CD4-positive, alpha-beta T cell treated with Interleukin-17A for 1 hour (primary cell): ENCODE data around the gene ZAP70.

Experiments
- DNase-seq: peaks from one replicate; pipeline ENCODE4 v3.0.0-alpha.2; 2020

The ZAP70 gene

GRCh38 chr2:97755491-97755890 lies 42.1 kb downstream of the ZAP70 start:
- DNase-seq, result no peak

GRCh38 chr2:97757062-97757461 lies 43.7 kb downstream of the ZAP70 start:
- DNase-seq, result no peak

GRCh38 chr2:97758131-97758705 lies 44.8 kb downstream of the ZAP70 start:
- DNase-seq, result no peak

- DNase-seq, result peak; percentile 18
Measured at GRCh38 chr2:97759727-97760407, 46.5 kb downstream of the ZAP70 start.

- DNase-seq, result no peak
Measured at GRCh38 chr2:97760480-97761049, 47.2 kb downstream of the ZAP70 start.

GRCh38 chr2:97761192-97761591 lies 47.8 kb downstream of the ZAP70 start:
- peak; percentile 58 for DNase-seq

- no peak for DNase-seq
Measured at GRCh38 chr2:97763176-97763845, 49.9 kb downstream of the ZAP70 start.

- no peak for DNase-seq
Measured at GRCh38 chr2:97764559-97765263, 51.3 kb downstream of the ZAP70 start.

- no peak for DNase-seq
Measured at GRCh38 chr2:97765933-97766332, 52.6 kb downstream of the ZAP70 start.

- no peak for DNase-seq
Measured at GRCh38 chr2:97766567-97766966, 53.2 kb downstream of the ZAP70 start.

- DNase-seq, result no peak
Measured at GRCh38 chr2:97769308-97769707, 55.9 kb downstream of the ZAP70 start.

GRCh38 chr2:97769711-97770110 lies 56.3 kb downstream of the ZAP70 start:
- DNase-seq, result no peak

GRCh38 chr2:97770445-97770844 lies 57.1 kb downstream of the ZAP70 start:
- DNase-seq, result no peak

GRCh38 chr2:97774425-97774824 lies 61.0 kb downstream of the ZAP70 start:
- no peak for DNase-seq

- DNase-seq, result no peak
Measured at GRCh38 chr2:97775074-97775473, 61.7 kb downstream of the ZAP70 start.

GRCh38 chr2:97779141-97779540 lies 65.8 kb downstream of the ZAP70 start:
- no peak for DNase-seq

GRCh38 chr2:97781981-97782380 lies 68.6 kb downstream of the ZAP70 start:
- DNase-seq, result no peak

GRCh38 chr2:97784953-97785352 lies 71.6 kb downstream of the ZAP70 start:
- no peak for DNase-seq

- no peak for DNase-seq
Measured at GRCh38 chr2:97785818-97786217, 72.4 kb downstream of the ZAP70 start.

GRCh38 chr2:97788986-97789644 lies 75.7 kb downstream of the ZAP70 start:
- no peak for DNase-seq
